ENCODE results near the gene USP22. TPM values are rescaled to one million over a fixed set of nuclear protein-coding genes. Genes with fewer than 3 reads are reported as not detected.

Gene USP22
- total and polyA plus RNA-seq, 2 of the 4 experiments (the other 2 are of a cell fraction), result 161 to 319 TPM

DNA sequence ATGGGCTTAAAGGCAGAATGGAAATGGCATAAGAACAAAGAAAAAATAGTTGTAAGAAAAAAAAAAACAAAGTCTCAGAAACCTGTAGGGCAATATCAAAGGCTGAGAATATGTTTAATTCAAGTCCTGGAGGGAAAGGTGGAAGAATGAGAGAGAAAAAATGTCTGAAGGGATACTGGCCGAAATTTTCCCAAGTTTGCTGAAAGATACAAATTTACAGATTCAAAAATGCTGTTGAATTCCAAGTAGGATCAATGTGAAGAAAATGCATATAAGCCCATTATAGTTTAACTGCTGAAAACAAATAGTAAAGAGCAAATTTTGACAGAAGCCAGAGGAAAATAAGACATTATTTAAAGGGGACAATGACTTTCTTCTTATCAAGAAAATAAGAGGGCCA is 6.6 kb upstream of the USP22 start:
- H3K9me3 ChIP-seq (ENCODE audit: control insufficient read depth, insufficient read depth, low read length), result no peaks in the 10 kb centered on the region
- no peaks in the 10 kb centered on the region for H3K9me1 ChIP-seq (ENCODE audit: insufficient read depth, low read length)
- no peaks in the 10 kb centered on the region for H3K79me1 ChIP-seq (ENCODE audit: low read depth in 1 of 2, low read length in 2 of 2)
- H3K4me2 ChIP-seq (ENCODE audit: low read depth, low read length), result no peak overlapping the region
- H3K18ac ChIP-seq (ENCODE audit: low read depth, low read length), result no peak overlapping the region
- no peak overlapping the region for H4K8ac ChIP-seq (ENCODE audit: low read depth in 2 of 2, low read length in 2 of 2)
- ChIA-PET CTCF (no interaction called here), POLR2A (ENCODE audit: unreplicated experiment) (interaction anchor here (0.6 kb wide), 1 partner anchor 13 kb away, joined by 6 read pairs; no protein-coding TSS in a partner anchor)
- H3K9ac ChIP-seq (ENCODE audit: low read depth, low read length), result no peak overlapping the region
- in situ Hi-C loops (cut with MboI; ENCODE audit: low sequenced_read_pairs) (no loop called here), dilution Hi-C loops (cut with HindIII; ENCODE audit: low sequenced_read_pairs, unreplicated experiment) (no loop called here), intact Hi-C loops (cut with micrococcal nuclease) (no loop called here)
- H2BK20ac ChIP-seq (ENCODE audit: low read depth, low read length), result no peak overlapping the region
- H2AFZ ChIP-seq (replicated peaks; ENCODE audit: low read length, poor library complexity), result no peak overlapping the region
- H3K23ac ChIP-seq (ENCODE audit: low read depth, low read length), result no peak overlapping the region
- DNase-seq (no peak), ATAC-seq (ENCODE audit: low read depth) (no peak)
- no peak overlapping the region for H2BK120ac ChIP-seq (ENCODE audit: low read depth, low read length)
- no peak overlapping the region for H2BK15ac ChIP-seq (ENCODE audit: low read depth, low read length)
- H2AK9ac ChIP-seq (replicated peaks; ENCODE audit: low read depth, low read length, poor library complexity), result no peak overlapping the region
- no peak for TF ChIP-seq BHLHE40 (IDR thresholded peaks at IDR 0.05; ENCODE audit: low read depth, low read length)
- no peak for TF ChIP-seq CHD1 (IDR thresholded peaks at IDR 0.05; ENCODE audit: low read depth, low read length)
- TF ChIP-seq MAZ (IDR thresholded peaks at IDR 0.05; ENCODE audit: borderline replicate concordance, low read depth, low read length), result no peak
- TF ChIP-seq ELK1 (IDR thresholded peaks at IDR 0.05; ENCODE audit: borderline replicate concordance, low read depth, low read length), result no peak
- TF ChIP-seq MAFK (IDR thresholded peaks at IDR 0.05; ENCODE audit: low read depth, low read length), result no peak
- TF ChIP-seq NFE2L2 (IDR thresholded peaks at IDR 0.05; ENCODE audit: low read depth, low read length), result no peak
- no peak for TF ChIP-seq CEBPB (IDR thresholded peaks at IDR 0.05; ENCODE audit: low read depth, low read length)
- no CpG with 5 or more reads among the region's 1 CpG for WGBS, 2 experiments (ENCODE audit: extremely low coverage in 2 of 2, insufficient read length in 1 of 2)
- no peak overlapping the region for H3K4me3 ChIP-seq (ENCODE audit: insufficient read depth, low read depth, low read length)
- no TSS peak for BruUV-seq (replicated peaks)
- no peaks in the 10 kb centered on the region for H3K36me3 ChIP-seq (ENCODE audit: control insufficient read depth, insufficient read depth, low read length)
- no peak overlapping the region for H4K5ac ChIP-seq (ENCODE audit: low read depth, low read length)
- no peak overlapping the region for H3K14ac ChIP-seq (replicated peaks; ENCODE audit: low read depth, low read length)
- H2BK5ac ChIP-seq (ENCODE audit: low read depth, low read length, poor library complexity, severe bottlenecking), result no peak overlapping the region
- no peaks in the 10 kb centered on the region; the same call in 1 of the 2 replicates for H3K4me1 ChIP-seq (ENCODE audit: control insufficient read depth, insufficient read depth, low read length)
- H3K56ac ChIP-seq (ENCODE audit: extremely low read depth, insufficient read depth, low read length), result no peak overlapping the region
- H3K27ac ChIP-seq (ENCODE audit: insufficient read depth, low read length), result no peak overlapping the region
- no peak overlapping the region for H4K91ac ChIP-seq (ENCODE audit: insufficient read depth, low read depth, low read length)
- no peak overlapping the region for H3K4ac ChIP-seq (ENCODE audit: low read depth, low read length)
- H2AK5ac ChIP-seq (ENCODE audit: low read depth, low read length), result no peak overlapping the region
- peaks cover 4% of the 10 kb centered on the region for H3K27me3 ChIP-seq (ENCODE audit: control insufficient read depth, insufficient read depth, low read length)
- no peaks in the 10 kb centered on the region for H4K20me1 ChIP-seq (ENCODE audit: insufficient read depth, low read length)
